ENCODE results near the gene CD151. TPM values are rescaled to one million over a fixed set of nuclear protein-coding genes. Genes with fewer than 3 reads are reported as not detected.

CD151 gene
- total RNA-seq, 1 donor from 2014 or later: 377 TPM

- peak overlapping the region; percentile 18 for H3K4me3 Mint-ChIP-seq (ENCODE audit: unreplicated experiment)
- peaks cover 22% of the 10 kb centered on the region for H3K4me1 Mint-ChIP-seq (ENCODE audit: unreplicated experiment)
- no peak overlapping the region for H3K27ac Mint-ChIP-seq (ENCODE audit: unreplicated experiment)
- H3K27me3 Mint-ChIP-seq (ENCODE audit: unreplicated experiment): no peaks in the 10 kb centered on the region
- no peak for TF ChIP-seq CTCF (IDR thresholded peaks at IDR 0.05)
- H3K36me3 Mint-ChIP-seq (ENCODE audit: unreplicated experiment): no peaks in the 10 kb centered on the region
- H3K9me3 Mint-ChIP-seq (ENCODE audit: unreplicated experiment): no peaks in the 10 kb centered on the region
- DNase-seq (ENCODE audit: extremely low spot score, unreplicated experiment): no peak
These were observed 37.8 kb upstream of the CD151 start for GRCh38 chr11:794766-795633.

- Mint-ChIP-seq H3K4me1 (ENCODE audit: unreplicated experiment) (peaks cover 19% of the 10 kb centered on the region), H3K27ac (ENCODE audit: unreplicated experiment) (peak overlapping the region; percentile 89), H3K36me3 (ENCODE audit: unreplicated experiment) (no peaks in the 10 kb centered on the region), H3K4me3 (ENCODE audit: unreplicated experiment) (peak overlapping the region; percentile 79), H3K27me3 (ENCODE audit: unreplicated experiment) (no peaks in the 10 kb centered on the region), H3K9me3 (ENCODE audit: unreplicated experiment) (no peaks in the 10 kb centered on the region)
- no peak for TF ChIP-seq CTCF (IDR thresholded peaks at IDR 0.05)
- peak; percentile 89 for DNase-seq (ENCODE audit: extremely low spot score, unreplicated experiment)
These were observed 36.9 kb upstream of the CD151 start for GRCh38 chr11:795634-796564.

- no peaks in the 10 kb centered on the region for H3K9me3 Mint-ChIP-seq (ENCODE audit: unreplicated experiment)
- H3K4me3 Mint-ChIP-seq (ENCODE audit: unreplicated experiment): peak overlapping the region; percentile 79
- no peaks in the 10 kb centered on the region for H3K27me3 Mint-ChIP-seq (ENCODE audit: unreplicated experiment)
- H3K4me1 Mint-ChIP-seq (ENCODE audit: unreplicated experiment): peaks cover 19% of the 10 kb centered on the region
- no peak for DNase-seq (ENCODE audit: extremely low spot score, unreplicated experiment)
- no peaks in the 10 kb centered on the region for H3K36me3 Mint-ChIP-seq (ENCODE audit: unreplicated experiment)
- peak overlapping the region; percentile 89 for H3K27ac Mint-ChIP-seq (ENCODE audit: unreplicated experiment)
- TF ChIP-seq CTCF (IDR thresholded peaks at IDR 0.05): no peak
These were observed 36.0 kb upstream of the CD151 start for GRCh38 chr11:796565-797295.

GRCh38 chr11:797296-798092, 35.3 kb upstream of the CD151 start:
- Mint-ChIP-seq H3K36me3 (ENCODE audit: unreplicated experiment) (no peaks in the 10 kb centered on the region), H3K27me3 (ENCODE audit: unreplicated experiment) (no peaks in the 10 kb centered on the region), H3K4me3 (ENCODE audit: unreplicated experiment) (peak overlapping the region; percentile 79), H3K4me1 (ENCODE audit: unreplicated experiment) (peaks cover 19% of the 10 kb centered on the region), H3K27ac (ENCODE audit: unreplicated experiment) (peak overlapping the region; percentile 89), H3K9me3 (ENCODE audit: unreplicated experiment) (no peaks in the 10 kb centered on the region)
- peak; percentile 91 for DNase-seq (ENCODE audit: extremely low spot score, unreplicated experiment)
- no peak for TF ChIP-seq CTCF (IDR thresholded peaks at IDR 0.05)
